Central memory CD8-positive, alpha-beta T cell (primary cell): Measurements from ENCODE around the gene NPY.

Experiments
- ATAC-seq: fragments of 150-1000 bp; cut with Tn5 transposase; replicated peaks from 2 replicates; pipeline ENCODE4 v1.10.0; 2022; ENCODE audit warnings: mild to moderate bottlenecking, moderate FRiP score, moderate number of reproducible peaks; ENCODE audit not compliant: poor library complexity, severe bottlenecking; ENCODE audit errors: extremely low read depth
- DNase-seq, 2 donors: peaks; one replicate each; pipeline ENCODE4 v3.0.0; 2021; ENCODE audit warnings: low spot score in 2 of 2
- H3K27ac Mint-ChIP-seq: one replicate; pipeline ENCODE4 v1.8.0; 2022; ENCODE audit warnings: low read depth, mild to moderate bottlenecking, moderate library complexity, mixed read lengths
- H3K27me3 Mint-ChIP-seq: one replicate; pipeline ENCODE4 v1.8.0; 2022; ENCODE audit warnings: mixed read lengths
- H3K36me3 Mint-ChIP-seq: one replicate; pipeline ENCODE4 v1.8.0; 2022; ENCODE audit warnings: mild to moderate bottlenecking, moderate library complexity, mixed read lengths; ENCODE audit not compliant: insufficient read depth
- H3K4me1 Mint-ChIP-seq: one replicate; pipeline ENCODE4 v1.8.0; 2022; ENCODE audit warnings: mixed read lengths
- H3K4me3 Mint-ChIP-seq: one replicate; pipeline ENCODE4 v1.8.0; 2022; ENCODE audit warnings: mild to moderate bottlenecking, moderate library complexity, mixed read lengths
- H3K9me3 Mint-ChIP-seq: one replicate; pipeline ENCODE4 v1.8.0; 2022; ENCODE audit warnings: mixed read lengths

NPY gene

DNA sequence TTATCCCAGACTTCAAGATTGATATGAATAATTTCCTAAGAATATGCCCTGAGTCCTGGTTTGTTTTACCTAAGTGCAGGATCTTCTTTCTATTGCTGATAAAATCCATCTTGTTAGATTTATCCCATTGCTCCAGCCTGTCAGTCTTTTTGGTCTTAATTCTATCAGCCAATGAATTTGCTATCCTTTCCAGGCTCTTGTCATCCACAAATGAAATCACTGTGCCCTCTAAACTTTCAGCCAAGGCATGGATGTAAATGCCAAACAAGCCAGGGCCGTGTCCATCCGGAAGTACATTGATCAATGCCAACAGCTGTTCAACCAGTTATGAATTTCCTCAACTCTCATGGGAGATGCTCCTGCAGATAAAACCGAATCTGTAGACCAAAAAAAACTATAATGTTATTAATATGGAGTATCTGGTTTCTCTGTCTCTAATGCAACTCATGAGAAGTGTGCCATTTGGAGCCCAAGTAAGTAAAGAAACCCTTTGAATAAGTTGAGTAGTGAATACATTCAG lies 40.0 kb downstream of the NPY start:
- Mint-ChIP-seq H3K27ac (no peak overlapping the region), H3K4me3 (no peak overlapping the region), H3K9me3 (no peaks in the 10 kb centered on the region), H3K4me1 (no peaks in the 10 kb centered on the region), H3K36me3 (no peaks in the 10 kb centered on the region), H3K27me3 (peaks cover 47% of the 10 kb centered on the region)
- DNase-seq (no peak), ATAC-seq (no peak)

DNA sequence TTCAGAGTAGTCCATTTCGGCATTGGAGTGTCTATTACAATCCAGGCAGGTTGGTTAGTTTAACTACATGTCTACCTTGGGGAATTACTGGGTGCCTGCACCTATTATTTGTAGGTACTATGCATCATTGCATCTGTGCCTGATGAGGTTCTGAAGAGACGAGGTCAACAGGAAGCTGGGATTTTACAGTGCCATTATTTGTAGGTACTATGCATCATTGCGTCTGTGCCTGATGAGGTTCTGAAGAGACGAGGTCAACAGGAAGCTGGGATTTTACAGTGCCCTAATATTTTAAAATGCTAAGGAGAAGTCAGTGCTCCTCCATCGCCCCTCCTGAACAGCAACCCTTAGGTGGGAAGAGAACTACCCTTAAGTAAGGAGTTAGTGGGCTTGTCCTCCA lies 41.7 kb downstream of the NPY start:
- Mint-ChIP-seq H3K36me3 (no peaks in the 10 kb centered on the region), H3K4me3 (no peak overlapping the region), H3K27me3 (peaks cover 40% of the 10 kb centered on the region), H3K4me1 (no peaks in the 10 kb centered on the region), H3K9me3 (no peaks in the 10 kb centered on the region), H3K27ac (no peak overlapping the region)
- ATAC-seq (no peak), DNase-seq (no peak)

DNA sequence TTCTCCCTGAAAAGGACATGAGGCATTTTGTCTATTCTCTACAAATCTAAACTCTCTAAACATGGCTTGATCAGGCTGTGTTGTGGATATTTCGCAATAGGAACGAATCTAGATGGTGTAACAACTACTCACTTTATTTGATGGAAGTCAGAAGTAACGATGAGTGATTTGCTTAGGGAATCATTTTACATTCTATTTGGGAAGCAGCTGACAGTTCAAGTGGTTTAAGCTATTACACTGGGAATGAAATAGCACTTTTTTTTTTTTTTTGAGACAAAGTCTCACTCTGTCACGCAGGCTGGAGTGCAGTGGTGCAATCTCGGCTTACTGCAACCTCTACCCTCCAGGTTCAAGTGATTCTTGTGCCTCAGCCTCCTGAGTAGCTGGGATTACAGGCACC lies 44.1 kb downstream of the NPY start:
- H3K27me3 Mint-ChIP-seq, result peaks cover 38% of the 10 kb centered on the region
- DNase-seq, result no peak
- no peaks in the 10 kb centered on the region for H3K4me1 Mint-ChIP-seq
- ATAC-seq, result no peak
- no peak overlapping the region for H3K4me3 Mint-ChIP-seq
- H3K9me3 Mint-ChIP-seq, result peaks cover 8% of the 10 kb centered on the region
- no peak overlapping the region for H3K27ac Mint-ChIP-seq
- H3K36me3 Mint-ChIP-seq, result peaks cover 2% of the 10 kb centered on the region

DNA sequence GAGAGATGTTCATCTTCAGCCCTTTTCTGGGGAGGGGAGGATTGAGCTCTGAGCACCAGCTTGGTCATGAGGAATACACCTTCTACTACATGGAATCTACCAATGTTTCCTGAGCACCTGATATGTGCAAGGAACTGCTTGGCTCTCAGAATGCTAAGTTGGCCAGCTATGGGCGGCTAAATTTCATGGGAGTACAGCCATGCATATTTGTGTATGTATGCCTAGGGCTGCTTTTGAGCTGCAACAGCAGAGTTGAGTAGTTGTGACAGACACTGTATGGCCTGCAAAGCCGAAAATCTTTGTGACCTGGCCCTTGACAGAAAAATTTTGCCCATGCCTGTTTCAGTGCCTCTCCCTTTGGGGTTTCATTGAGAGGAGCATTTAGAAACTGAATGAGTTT lies 44.9 kb downstream of the NPY start:
- no peak overlapping the region for H3K27ac Mint-ChIP-seq
- ATAC-seq (no peak), DNase-seq (no peak)
- H3K27me3 Mint-ChIP-seq, result peaks cover 31% of the 10 kb centered on the region
- H3K9me3 Mint-ChIP-seq, result peaks cover 9% of the 10 kb centered on the region
- H3K4me1 Mint-ChIP-seq, result no peaks in the 10 kb centered on the region
- H3K4me3 Mint-ChIP-seq, result no peak overlapping the region
- H3K36me3 Mint-ChIP-seq, result peaks cover 2% of the 10 kb centered on the region

DNA sequence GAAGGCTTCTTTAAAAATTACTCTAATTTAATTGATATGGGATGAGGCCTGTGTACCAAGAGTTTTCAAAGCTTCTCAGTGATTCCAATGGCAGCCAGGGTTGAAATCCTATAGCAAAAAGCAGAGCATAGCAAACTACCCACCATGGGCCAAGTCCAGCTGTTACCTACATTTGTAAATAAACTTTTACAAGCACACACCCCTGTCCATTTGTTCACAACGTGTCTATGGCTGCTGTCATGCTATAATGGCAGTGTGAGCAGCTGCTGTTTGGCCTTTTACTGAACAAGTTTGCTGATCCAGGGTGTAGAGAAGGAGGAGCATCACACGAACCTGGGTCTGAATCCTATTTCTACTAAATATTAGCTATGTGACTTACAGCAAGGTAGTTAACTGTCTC lies 50.0 kb downstream of the NPY start:
- no peak for ATAC-seq
- peaks cover 46% of the 10 kb centered on the region for H3K27me3 Mint-ChIP-seq
- peaks cover 2% of the 10 kb centered on the region for H3K36me3 Mint-ChIP-seq
- no peak for DNase-seq
- no peak overlapping the region for H3K27ac Mint-ChIP-seq
- H3K4me3 Mint-ChIP-seq, result no peak overlapping the region
- H3K4me1 Mint-ChIP-seq, result no peaks in the 10 kb centered on the region
- H3K9me3 Mint-ChIP-seq, result peaks cover 9% of the 10 kb centered on the region

DNA sequence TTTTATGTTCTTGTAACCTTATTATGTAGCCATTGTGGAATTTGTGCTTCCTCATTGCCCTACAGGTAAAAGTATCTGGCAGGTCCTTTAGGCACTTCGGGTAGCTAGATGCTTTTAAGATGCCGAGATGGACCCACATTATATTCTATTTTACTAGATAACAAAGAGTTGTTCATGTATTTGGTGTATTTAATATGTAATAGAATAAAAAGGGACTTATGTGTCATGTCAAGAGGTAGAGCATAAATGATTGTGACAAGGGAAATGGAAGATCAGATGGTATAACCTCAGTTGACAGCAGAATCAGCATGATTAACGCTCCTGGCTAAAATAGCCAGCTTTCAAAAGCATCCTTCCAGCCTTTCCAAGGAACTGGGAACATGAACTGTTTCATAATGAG lies 50.6 kb downstream of the NPY start:
- Mint-ChIP-seq H3K4me3 (no peak overlapping the region), H3K27ac (no peak overlapping the region), H3K9me3 (peaks cover 9% of the 10 kb centered on the region), H3K27me3 (peaks cover 46% of the 10 kb centered on the region), H3K4me1 (no peaks in the 10 kb centered on the region), H3K36me3 (peaks cover 2% of the 10 kb centered on the region)
- ATAC-seq (no peak), DNase-seq (no peak)

DNA sequence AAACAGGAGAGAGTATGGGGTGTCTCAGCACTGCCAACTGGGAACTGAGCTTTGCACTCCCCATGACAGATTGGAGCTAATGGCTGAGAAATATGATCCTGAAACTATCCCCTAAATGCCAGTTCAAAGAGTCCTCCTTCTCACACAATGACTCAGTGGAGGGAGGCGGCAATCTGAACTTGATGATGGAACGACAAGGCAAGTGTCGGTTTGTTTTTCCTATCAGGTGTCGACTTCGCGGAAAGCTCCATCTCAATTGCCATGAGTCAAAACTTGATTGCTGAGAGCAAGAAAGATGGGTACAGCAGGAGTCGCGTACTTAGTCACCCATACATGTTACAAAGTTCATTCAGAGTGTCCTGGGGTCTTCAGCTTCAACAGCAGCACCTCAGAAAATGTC lies 52.5 kb downstream of the NPY start:
- no peak overlapping the region for H3K4me3 Mint-ChIP-seq
- no peak overlapping the region for H3K27ac Mint-ChIP-seq
- H3K9me3 Mint-ChIP-seq, result peaks cover 9% of the 10 kb centered on the region
- ATAC-seq (no peak), DNase-seq (no peak)
- peaks cover 46% of the 10 kb centered on the region for H3K27me3 Mint-ChIP-seq
- H3K4me1 Mint-ChIP-seq, result no peaks in the 10 kb centered on the region
- H3K36me3 Mint-ChIP-seq, result peaks cover 2% of the 10 kb centered on the region

DNA sequence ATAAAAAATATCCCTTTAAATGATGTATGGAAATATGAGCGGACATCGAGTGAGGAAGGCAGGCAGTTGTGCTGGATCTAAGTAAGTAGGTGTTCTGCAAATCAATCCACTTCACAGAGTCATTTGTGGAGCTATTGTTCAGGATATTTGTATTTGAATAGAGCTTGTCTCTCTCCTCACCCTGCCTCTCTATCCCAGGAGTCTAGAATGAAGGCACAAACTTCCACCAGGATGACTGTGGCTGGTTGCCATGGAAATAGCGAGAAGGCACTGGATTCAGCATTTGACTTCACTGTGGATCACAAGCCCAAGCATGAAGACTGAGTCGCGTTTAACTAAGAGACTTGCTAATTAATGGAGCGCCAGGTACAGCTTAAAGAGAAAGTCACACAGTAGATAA lies 53.2 kb downstream of the NPY start:
- H3K9me3 Mint-ChIP-seq, result peaks cover 9% of the 10 kb centered on the region
- ATAC-seq (no peak), DNase-seq (no peak)
- no peak overlapping the region for H3K4me3 Mint-ChIP-seq
- no peaks in the 10 kb centered on the region for H3K4me1 Mint-ChIP-seq
- H3K27ac Mint-ChIP-seq, result no peak overlapping the region
- peaks cover 40% of the 10 kb centered on the region for H3K27me3 Mint-ChIP-seq
- H3K36me3 Mint-ChIP-seq, result peaks cover 2% of the 10 kb centered on the region

DNA sequence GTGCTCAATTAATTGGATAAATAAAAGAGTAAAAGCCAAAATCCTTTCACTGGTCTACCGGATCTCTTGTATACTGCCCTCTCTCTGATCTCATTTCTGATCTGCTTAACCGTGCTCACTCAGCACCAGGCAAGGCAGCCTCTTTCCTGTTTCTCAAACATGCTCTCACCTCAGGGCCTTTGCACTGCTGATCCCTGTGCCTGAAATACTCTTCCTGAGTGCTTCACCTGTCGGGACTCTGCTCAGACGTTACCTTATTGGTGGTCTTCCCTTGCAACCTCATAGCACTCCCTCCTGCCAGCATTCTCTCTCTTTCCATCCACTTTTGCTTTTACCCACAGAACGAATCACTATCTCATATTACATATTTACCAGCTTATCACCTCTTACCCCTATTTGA lies 55.6 kb downstream of the NPY start:
- H3K36me3 Mint-ChIP-seq, result no peaks in the 10 kb centered on the region
- H3K27me3 Mint-ChIP-seq, result peaks cover 29% of the 10 kb centered on the region
- no peak overlapping the region for H3K27ac Mint-ChIP-seq
- H3K4me3 Mint-ChIP-seq, result no peak overlapping the region
- no peak for DNase-seq
- no peaks in the 10 kb centered on the region for H3K4me1 Mint-ChIP-seq
- H3K9me3 Mint-ChIP-seq, result no peaks in the 10 kb centered on the region
- ATAC-seq, result no peak

DNA sequence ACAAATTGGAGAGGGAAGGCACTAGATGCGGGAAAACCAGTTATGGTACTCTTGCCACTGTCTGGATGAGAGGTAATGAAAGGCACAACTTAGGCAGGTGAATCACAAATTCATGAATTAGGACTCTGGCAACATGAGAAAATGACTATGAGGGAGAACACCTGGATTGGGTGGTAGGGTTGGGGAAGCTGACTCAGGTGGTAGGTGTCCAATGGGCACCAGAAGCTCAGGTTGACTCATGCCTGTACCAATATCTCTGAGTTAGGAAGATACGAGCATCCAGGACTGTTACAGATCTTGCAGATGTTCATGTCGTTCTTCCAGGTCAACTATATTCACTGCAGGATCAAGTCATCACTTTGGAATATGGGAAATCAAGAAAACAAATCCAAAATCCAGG lies 56.7 kb downstream of the NPY start:
- Mint-ChIP-seq H3K4me1 (no peaks in the 10 kb centered on the region), H3K9me3 (no peaks in the 10 kb centered on the region), H3K27me3 (peaks cover 29% of the 10 kb centered on the region), H3K36me3 (no peaks in the 10 kb centered on the region), H3K27ac (no peak overlapping the region), H3K4me3 (no peak overlapping the region)
- no peak for ATAC-seq
- DNase-seq, result no peak
